Forelimb muscle (tissue), 1 donor: ENCODE measurements around the gene BTLA. TPM values are rescaled to one million over a fixed set of nuclear protein-coding genes. Genes with fewer than 3 reads are reported as not detected.
"Not testable (repeated sequence)": the region's sequence is repeated elsewhere in the genome, so short reads cannot be mapped to it uniquely, and the experiment has no call there.

Experiments
- DNase-seq: peaks from one replicate; pipeline ENCODE4 v3.0.0-alpha.2; 2013; ENCODE audit warnings: low read depth
- polyA plus RNA-seq: library from polyadenylated mRNA; unstranded; fragments of 120-200 nt; gene quantifications from one replicate; pipeline ENCODE4 v1.2.1, GENCODE V29; 2013; ENCODE audit not compliant: insufficient read length

The BTLA gene
- polyA plus RNA-seq: 0.13 TPM

- no peak for DNase-seq
Observed at GRCh38 chr3:112498914-112499711, at the start of gene BTLA. Gene BTLA, minus strand, starts transcription at chr3:112499472. Its CDS starts 114 bp downstream, at chr3:112499358.

- no peak for DNase-seq
Observed at GRCh38 chr3:112546216-112546759, 47.0 kb upstream of the BTLA start.

GRCh38 chr3:112539825-112540650 is 40.8 kb upstream of the BTLA start:
- no peak for DNase-seq

- peak; percentile 9 for DNase-seq
Observed at GRCh38 chr3:112531358-112531781, 32.1 kb upstream of the BTLA start.

DNA sequence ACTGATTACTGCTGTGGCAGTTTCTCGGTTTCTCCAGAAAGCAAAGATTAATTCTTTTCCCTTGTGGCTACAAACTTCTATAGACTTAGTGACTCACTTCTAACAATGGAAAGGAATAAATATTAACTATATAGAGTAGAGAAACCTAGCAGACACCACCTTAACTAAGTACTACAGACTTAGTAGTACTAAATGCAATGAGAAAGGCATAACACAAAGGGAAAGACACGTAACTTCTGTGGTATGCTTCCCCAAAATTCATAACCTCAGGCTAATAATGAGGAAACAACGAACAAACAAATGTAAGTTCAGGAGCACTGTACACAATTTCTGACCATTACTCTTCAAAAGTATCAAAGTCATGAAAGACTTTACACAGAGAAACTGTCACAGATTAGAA is 31.3 kb upstream of the BTLA start:
- no peak for DNase-seq

DNA sequence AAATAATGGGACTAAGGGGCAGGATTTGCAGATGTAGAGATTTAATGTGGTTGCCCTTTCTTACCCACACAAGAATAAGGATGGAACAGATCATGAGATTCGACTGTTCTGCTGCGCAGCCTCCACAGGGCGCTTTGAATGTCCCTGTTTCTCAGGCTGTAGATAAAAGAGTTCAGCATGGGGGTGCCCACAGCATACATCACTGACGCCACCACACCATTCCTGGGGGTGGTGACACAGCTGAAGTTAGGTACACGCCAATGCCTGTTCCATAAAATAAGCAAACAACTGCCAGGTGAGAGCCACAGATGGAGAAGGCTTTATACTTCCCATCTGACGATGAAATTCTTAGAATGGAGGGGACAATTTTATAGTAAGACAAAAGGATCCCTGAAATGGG is 24.9 kb upstream of the BTLA start:
- DNase-seq: not testable (repeated sequence)

DNA sequence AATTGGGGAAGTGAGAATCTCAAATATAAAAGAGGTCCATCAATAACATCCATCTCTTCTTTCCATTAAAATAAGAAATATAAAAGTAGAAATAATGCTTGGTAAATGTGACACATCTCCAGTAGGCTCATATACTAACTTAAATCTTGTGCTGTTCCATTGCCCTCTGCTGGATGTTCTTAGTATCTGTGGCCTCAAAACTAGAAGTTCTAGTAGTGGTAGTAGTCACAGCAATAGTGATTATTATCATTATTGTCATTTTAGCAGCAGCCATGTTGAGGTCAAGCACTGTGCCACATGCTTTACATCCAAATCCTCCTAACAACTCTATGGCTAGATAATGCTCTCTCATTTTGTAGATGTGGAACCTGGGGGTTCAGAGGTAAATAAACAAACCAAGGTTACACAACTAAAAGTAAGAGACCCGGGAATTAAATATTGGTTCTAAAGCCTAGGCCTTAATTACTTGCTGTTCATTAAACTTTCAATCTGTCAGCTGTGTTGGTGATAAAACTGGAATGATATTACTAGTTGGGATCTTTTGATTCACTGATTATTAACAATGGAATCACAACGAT is 20.2 kb upstream of the BTLA start:
- DNase-seq: peak; percentile 47

DNA sequence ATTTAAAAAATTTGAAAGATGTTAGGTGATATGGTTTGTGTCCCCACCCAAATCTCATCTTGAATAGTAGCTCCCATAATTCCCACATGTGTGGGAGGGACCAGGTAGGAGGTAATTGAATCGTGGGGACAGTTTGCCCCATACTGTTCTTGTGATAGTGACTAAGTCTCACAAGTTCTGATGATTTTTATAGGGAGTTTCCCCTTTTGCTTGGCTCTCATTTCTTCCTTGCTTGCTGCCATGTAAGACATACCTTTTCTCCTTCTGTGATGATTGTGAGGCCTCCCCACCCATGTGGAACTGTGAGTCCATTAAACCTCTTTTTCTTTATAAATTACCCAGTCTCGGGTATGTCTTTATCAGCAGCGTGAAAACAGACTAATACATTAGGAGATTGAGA is 19.7 kb upstream of the BTLA start:
- not testable (repeated sequence) for DNase-seq

- no peak for DNase-seq
Observed at GRCh38 chr3:112514527-112515128, 15.4 kb upstream of the BTLA start.

- no peak for DNase-seq
Observed at GRCh38 chr3:112512320-112512719, 13.0 kb upstream of the BTLA start.

- DNase-seq: no peak
Observed at GRCh38 chr3:112508860-112509259, 9.6 kb upstream of the BTLA start.

- DNase-seq: no peak
Observed at GRCh38 chr3:112508261-112508660, 9.0 kb upstream of the BTLA start.

DNA sequence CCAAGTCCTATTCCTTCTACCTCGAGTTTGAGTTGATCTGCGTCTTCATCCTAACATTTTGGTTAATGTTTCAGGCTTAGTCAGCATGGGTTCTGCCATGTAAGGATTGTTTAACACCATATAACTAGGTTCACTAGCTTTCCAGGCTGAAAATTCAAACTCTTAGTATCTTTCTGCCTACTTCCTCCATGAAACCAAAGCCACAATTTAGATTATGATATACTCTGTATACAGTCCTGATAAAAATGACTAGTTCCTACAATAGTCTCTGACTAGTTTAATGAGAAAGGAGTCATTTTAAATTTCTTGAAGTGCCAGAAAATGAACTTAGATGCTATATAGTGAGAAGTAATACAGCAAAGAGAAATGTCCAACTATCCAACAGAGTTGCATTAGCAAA is 6.6 kb upstream of the BTLA start:
- DNase-seq: no peak

DNA sequence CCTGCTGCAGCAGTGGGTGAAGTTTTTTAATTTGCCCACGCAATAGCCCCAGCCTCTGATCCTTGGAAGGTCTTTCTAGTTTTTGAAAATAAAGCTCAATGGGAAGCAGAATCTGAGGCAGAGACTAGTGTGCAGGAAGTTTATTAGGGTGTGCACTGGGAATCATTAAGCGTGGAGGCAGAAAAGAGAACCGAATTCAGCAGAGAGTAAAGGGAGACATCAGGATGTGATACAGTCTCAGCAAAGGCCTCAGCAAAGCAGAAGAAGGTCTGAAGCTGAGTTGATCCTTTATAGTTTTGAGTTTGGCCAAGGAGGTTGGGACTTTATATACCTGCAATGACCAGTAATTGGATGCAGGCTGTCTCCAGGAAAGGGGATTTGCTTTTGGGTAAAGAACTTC is 4.9 kb upstream of the BTLA start:
- DNase-seq: no peak

DNA sequence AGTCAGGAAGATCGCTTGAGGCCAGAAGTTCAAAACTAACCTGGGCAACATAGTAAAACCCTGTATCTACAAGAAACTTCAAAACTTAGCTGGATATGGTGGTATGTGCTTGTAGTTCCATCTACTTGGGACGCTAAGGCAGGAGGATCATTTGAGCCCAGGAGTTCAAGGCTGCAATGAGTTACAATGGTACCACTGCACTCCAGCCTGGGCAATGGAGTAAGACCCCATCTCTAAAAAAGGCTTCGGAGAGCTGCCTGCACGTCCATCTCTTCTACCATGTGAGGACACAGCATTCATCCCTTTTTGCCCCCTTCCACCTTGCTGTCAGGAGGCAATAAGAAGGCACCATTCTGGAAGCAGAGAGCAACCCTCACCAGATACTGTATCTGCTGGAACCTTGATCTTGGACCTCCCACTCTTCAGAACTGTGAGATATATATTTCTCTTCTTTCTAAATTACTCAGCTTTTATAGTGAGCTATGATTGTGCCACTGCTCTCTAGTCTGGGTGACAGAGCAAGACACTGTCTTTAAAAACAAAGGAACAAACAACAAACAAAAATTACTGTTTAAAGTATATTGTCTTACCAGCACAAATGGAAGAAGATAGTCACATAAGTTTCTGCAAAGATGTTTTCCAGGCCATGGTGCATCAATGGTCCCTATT is 4.2 kb upstream of the BTLA start:
- DNase-seq: no peak

- DNase-seq: no peak
Observed at GRCh38 chr3:112500621-112501020, 1.3 kb upstream of the BTLA start.

- no peak for DNase-seq
Observed at GRCh38 chr3:112497897-112498548, 1.2 kb downstream of the BTLA start.

GRCh38 chr3:112496366-112497067 is 2.8 kb downstream of the BTLA start:
- DNase-seq: no peak

- not testable (repeated sequence) for DNase-seq
Observed at GRCh38 chr3:112494448-112494767, 4.9 kb downstream of the BTLA start.

DNA sequence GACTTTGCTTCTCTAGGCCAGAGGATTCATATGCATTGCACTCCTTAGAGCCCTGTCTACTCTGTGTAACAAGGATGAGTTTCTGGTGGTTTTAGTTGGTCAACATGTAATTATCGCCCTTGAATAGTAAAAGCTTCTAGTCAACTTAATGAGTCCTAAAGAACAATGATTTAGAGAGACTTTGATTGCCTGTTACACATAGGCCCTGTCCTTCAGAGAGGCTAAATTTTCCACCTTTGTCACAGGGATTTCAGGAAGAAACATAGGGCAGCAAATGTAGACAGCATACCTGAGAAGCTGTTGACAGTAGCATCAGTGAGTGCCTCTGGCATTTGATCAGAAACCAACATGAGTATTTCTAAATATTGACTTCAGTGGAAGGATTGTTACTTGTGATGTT is 7.1 kb downstream of the BTLA start:
- no peak for DNase-seq
